IMR-90 (cell line): ENCODE data around the gene MREG. TPM values are rescaled to one million over a fixed set of nuclear protein-coding genes. Genes with fewer than 3 reads are reported as not detected.

Experiments
- ATAC-seq: fragments of 200-7000 bp; cut with Tn5 transposase; 2 replicates; pipeline ENCODE4 v1.9.1; 2020; ENCODE audit warnings: low read depth, mild to moderate bottlenecking, moderate library complexity
- BruUV-seq: library from RNA; stranded (reverse); fragments of 400-500 nt; replicated peaks from 2 replicates; lab custom pipeline; 2021; lab: Mats Ljungman, UMichigan
- CTCF ChIA-PET: fragments of 300-600 bp; formaldehyde crosslinking; extraction: SDS; loops from one replicate; lab custom pipeline; 2021; ENCODE audit warnings: antibody characterized with exemption; lab: Yijun Ruan, JAX
- POLR2A ChIA-PET: fragments of 300-600 bp; sonication (Branson Sonifier 250); formaldehyde crosslinking; loops from one replicate; lab custom pipeline; 2022; ENCODE audit warnings: antibody characterized with exemption; ENCODE audit not compliant: unreplicated experiment; lab: Charles Lee
- DNase-seq: peaks from one replicate; pipeline ENCODE4 v3.0.0; 2013
- H2AFZ ChIP-seq: replicated peaks from 2 replicates; pipeline ENCODE3; 2013; ENCODE audit warnings: low read length, mild to moderate bottlenecking; ENCODE audit not compliant: poor library complexity
- H2AK5ac ChIP-seq: 2 replicates; pipeline ENCODE4 v1.6.1; 2013; ENCODE audit warnings: low read depth, low read length, inconsistent platforms
- H2AK9ac ChIP-seq: replicated peaks from 2 replicates; pipeline ENCODE3; 2013; ENCODE audit warnings: mild to moderate bottlenecking, low read depth, low read length, moderate library complexity; ENCODE audit not compliant: poor library complexity
- H2BK120ac ChIP-seq: 2 replicates; pipeline ENCODE4 v1.6.1; 2013; ENCODE audit warnings: low read depth, low read length, inconsistent platforms
- H2BK15ac ChIP-seq: 3 replicates; pipeline ENCODE4 v1.6.1; 2013; ENCODE audit warnings: low read depth, low read length, inconsistent platforms
- H2BK20ac ChIP-seq: 2 replicates; pipeline ENCODE4 v1.6.1; 2013; ENCODE audit warnings: low read depth, mild to moderate bottlenecking, inconsistent platforms, low read length, moderate library complexity
- H2BK5ac ChIP-seq: 2 replicates; pipeline ENCODE4 v1.6.1; 2013; ENCODE audit warnings: mild to moderate bottlenecking, low read depth, low read length, inconsistent platforms; ENCODE audit not compliant: poor library complexity, severe bottlenecking
- H3K14ac ChIP-seq: replicated peaks from 2 replicates; pipeline ENCODE4 v1.6.1; 2013; ENCODE audit warnings: low read depth, low read length, inconsistent platforms
- H3K18ac ChIP-seq: 2 replicates; pipeline ENCODE4 v1.6.1; 2013; ENCODE audit warnings: low read depth, low read length, control low read depth
- H3K23ac ChIP-seq: 2 replicates; pipeline ENCODE4 v1.6.1; 2013; ENCODE audit warnings: low read depth, low read length, inconsistent platforms
- H3K27ac ChIP-seq: 2 replicates; pipeline ENCODE4 v1.5.1; 2013; ENCODE audit warnings: mild to moderate bottlenecking, control low read depth, low read length; ENCODE audit not compliant: insufficient read depth
- H3K27me3 ChIP-seq: 2 replicates; pipeline ENCODE4 v1.6.1; 2013; ENCODE audit warnings: low read length; ENCODE audit not compliant: control insufficient read depth, insufficient read depth
- H3K36me3 ChIP-seq: 2 replicates; pipeline ENCODE4 v1.6.1; 2013; ENCODE audit warnings: low read length, mixed read lengths; ENCODE audit not compliant: control insufficient read depth, insufficient read depth
- H3K4ac ChIP-seq: 2 replicates; pipeline ENCODE4 v1.6.1; 2013; ENCODE audit warnings: low read depth, low read length, inconsistent platforms
- H3K4me1 ChIP-seq: 2 replicates; pipeline ENCODE4 v1.6.1; 2013; ENCODE audit warnings: low read length, mixed read lengths; ENCODE audit not compliant: control insufficient read depth, insufficient read depth
- H3K4me2 ChIP-seq: 2 replicates; pipeline ENCODE4 v1.6.1; 2013; ENCODE audit warnings: low read depth, mild to moderate bottlenecking, control low read depth, low read length, moderate library complexity
- H3K4me3 ChIP-seq: 2 replicates; pipeline ENCODE4 v1.5.1; 2013; ENCODE audit warnings: low read depth, mild to moderate bottlenecking, control low read depth, low read length, moderate library complexity; ENCODE audit not compliant: insufficient read depth
- H3K56ac ChIP-seq: 2 replicates; pipeline ENCODE4 v1.6.1; 2013; ENCODE audit warnings: low read length, inconsistent platforms; ENCODE audit not compliant: insufficient read depth; ENCODE audit errors: extremely low read depth
- H3K79me1 ChIP-seq, 2 experiments: 2 replicates each; pipeline ENCODE4 v1.6.1; 2013; ENCODE audit warnings: low read length in 2 of 2, inconsistent platforms in 1 of 2, low read depth in 1 of 2
- H3K9ac ChIP-seq: 2 replicates; pipeline ENCODE4 v1.6.1; 2013; ENCODE audit warnings: low read depth, low read length, control low read depth
- H3K9me1 ChIP-seq: 2 replicates; pipeline ENCODE4 v1.6.1; 2013; ENCODE audit warnings: low read length, inconsistent platforms; ENCODE audit not compliant: insufficient read depth
- H3K9me3 ChIP-seq: 2 replicates; pipeline ENCODE4 v1.6.1; 2013; ENCODE audit warnings: low read length; ENCODE audit not compliant: control insufficient read depth, insufficient read depth
- H4K20me1 ChIP-seq: 2 replicates; pipeline ENCODE4 v1.6.1; 2013; ENCODE audit warnings: low read length, inconsistent platforms; ENCODE audit not compliant: insufficient read depth
- H4K5ac ChIP-seq: 2 replicates; pipeline ENCODE4 v1.6.1; 2013; ENCODE audit warnings: mild to moderate bottlenecking, low read depth, low read length, control low read depth
- H4K8ac ChIP-seq, 2 experiments: 2 replicates each; pipeline ENCODE4 v1.6.1; 2013; ENCODE audit warnings: low read depth in 2 of 2, low read length in 2 of 2, control low read depth in 1 of 2, inconsistent platforms in 1 of 2
- H4K91ac ChIP-seq: 2 replicates; pipeline ENCODE4 v1.6.1; 2013; ENCODE audit warnings: low read depth, low read length, inconsistent platforms; ENCODE audit not compliant: insufficient read depth
- BHLHE40 ChIP-seq: fragments of 150-350 bp; IDR thresholded peaks from 2 replicates; pipeline ENCODE4 v1.6.1; 2016; ENCODE audit warnings: mild to moderate bottlenecking, low read depth, low read length
- CEBPB ChIP-seq: IDR thresholded peaks from 2 replicates; pipeline ENCODE4 v1.6.1; 2012; ENCODE audit warnings: low read depth, low read length, improper control_type of control experiment
- CHD1 ChIP-seq: IDR thresholded peaks from 2 replicates; pipeline ENCODE4 v1.6.1; 2012; ENCODE audit warnings: low read depth, low read length, improper control_type of control experiment
- CTCF ChIP-seq: conservative IDR thresholded peaks from 2 replicates; pipeline ENCODE4 v1.5.1; 2012; ENCODE audit warnings: mild to moderate bottlenecking, low read depth, low read length, improper control_type of control experiment
- ELK1 ChIP-seq: fragments of 150-350 bp; IDR thresholded peaks from 2 replicates; pipeline ENCODE4 v1.6.1; 2016; ENCODE audit warnings: low read depth, mild to moderate bottlenecking, low read length, moderate library complexity, borderline replicate concordance
- FOS ChIP-seq: fragments of 150-350 bp; IDR thresholded peaks from 2 replicates; pipeline ENCODE4 v1.6.1; 2016; ENCODE audit warnings: low read depth, low read length
- MAFK ChIP-seq: IDR thresholded peaks from 2 replicates; pipeline ENCODE4 v1.6.1; 2012; ENCODE audit warnings: low read depth, low read length, improper control_type of control experiment
- MAZ ChIP-seq: IDR thresholded peaks from 2 replicates; pipeline ENCODE4 v1.6.1; 2012; ENCODE audit warnings: low read depth, mild to moderate bottlenecking, low read length, improper control_type of control experiment, moderate library complexity, borderline replicate concordance
- MXI1 ChIP-seq: IDR thresholded peaks from 2 replicates; pipeline ENCODE4 v1.6.1; 2012; ENCODE audit warnings: low read depth, mild to moderate bottlenecking, low read length, moderate library complexity, borderline replicate concordance
- NFE2L2 ChIP-seq: fragments of 150-350 bp; IDR thresholded peaks from 2 replicates; pipeline ENCODE4 v1.6.1; 2016; ENCODE audit warnings: low read depth, mild to moderate bottlenecking, low read length
- POLR2A ChIP-seq: IDR thresholded peaks from 2 replicates; pipeline ENCODE4 v1.6.1; 2012; ENCODE audit warnings: mild to moderate bottlenecking, low read depth, low read length
- RCOR1 ChIP-seq: IDR thresholded peaks from 2 replicates; pipeline ENCODE4 v1.6.1; 2012; ENCODE audit warnings: mild to moderate bottlenecking, low read length, improper control_type of control experiment; ENCODE audit not compliant: insufficient replicate concordance
- RFX5 ChIP-seq: IDR thresholded peaks from 2 replicates; pipeline ENCODE4 v1.8.0; 2012; ENCODE audit warnings: low read depth, mild to moderate bottlenecking, low read length, moderate library complexity
- SMC3 ChIP-seq: fragments of 150-350 bp; IDR thresholded peaks from 2 replicates; pipeline ENCODE4 v1.6.1; 2016; ENCODE audit warnings: low read depth, mild to moderate bottlenecking, antibody characterized with exemption, low read length, moderate library complexity
- USF2 ChIP-seq: fragments of 150-350 bp; IDR thresholded peaks from 2 replicates; pipeline ENCODE4 v1.6.1; 2017; ENCODE audit warnings: mild to moderate bottlenecking, antibody characterized with exemption, low read length, low read depth
- WGBS, 2 experiments: methylation state at CpG; one replicate each; pipeline versions ENCODE4 v1.1.5 to v1.1.7; 2013; ENCODE audit warnings: missing lambda C conversion rate in 2 of 2; ENCODE audit not compliant: insufficient read length in 1 of 2; ENCODE audit errors: extremely low coverage in 2 of 2; 5-methylcytosine and 5-hydroxymethylcytosine counted together
- dilution Hi-C: fragments of 300-500 bp; cut with HindIII; formaldehyde crosslinking; loops from one replicate; pipeline ENCODE4 v1.14.3; 2018; ENCODE audit warnings: low sequenced_read_pairs; ENCODE audit not compliant: unreplicated experiment
- in situ Hi-C: fragments of 300-500 bp; cut with MboI; formaldehyde crosslinking; loops from 3 replicates; pipeline ENCODE4 v1.14.3; 2019; ENCODE audit warnings: low sequenced_read_pairs, inconsistent platforms, mixed read lengths
- intact Hi-C: fragments of 100-400 bp; cut with micrococcal nuclease; formaldehyde crosslinking; loops from 2 replicates; pipeline ENCODE4 v1.10.0; 2022
- polyA plus RNA-seq, 3 experiments: library from polyadenylated mRNA; depleted of rRNA; stranded (reverse); fragments of >200 nt; gene quantifications; 2 replicates each; pipeline ENCODE4 v1.2.3, GENCODE V29; 2012; ENCODE audit warnings: low replicate concordance in 1 of 3
- total RNA-seq: library from RNA; depleted of rRNA; stranded (reverse); fragments of >200 nt; gene quantifications from 2 replicates; pipeline ENCODE4 v1.2.3, GENCODE V29; 2012

MREG gene
- total and polyA plus RNA-seq, 2 of the 4 experiments (the other 2 are of a cell fraction) = 1.0 to 1.8 TPM

- Histone ChIP-seq H4K20me1 (no peaks in the 10 kb centered on the region), H3K23ac (no peak overlapping the region), H3K4me3 (no peak overlapping the region), H4K5ac (no peak overlapping the region), H3K27me3 (no peaks in the 10 kb centered on the region), H3K36me3 (no peaks in the 10 kb centered on the region), H3K27ac (no peak overlapping the region), H2BK120ac (no peak overlapping the region), H2BK20ac (no peak overlapping the region), H4K8ac (no peak overlapping the region; a peak in 1 of 4 replicates), H3K79me1 (no peaks in the 10 kb centered on the region), H3K9me3 (no peaks in the 10 kb centered on the region), H3K18ac (no peak overlapping the region), H3K4me1 (peaks cover 2% of the 10 kb centered on the region; the same call in 1 of the 2 replicates), H2AK9ac (peak overlapping the region; percentile 37), H2AFZ (peak overlapping the region; percentile 67), H3K9ac (no peak overlapping the region), H3K9me1 (no peaks in the 10 kb centered on the region; the same call in 1 of the 2 replicates), H4K91ac (no peak overlapping the region), H3K56ac (no peak overlapping the region), H3K14ac (no peak overlapping the region; the same call in 1 of the 2 replicates), H2BK15ac (no peak overlapping the region), H2AK5ac (peak overlapping the region; percentile 45; the same call in 1 of the 2 replicates), H3K4ac (peak overlapping the region; percentile 3; the same call in 1 of the 2 replicates), H3K4me2 (no peak overlapping the region), H2BK5ac (no peak overlapping the region)
- ATAC-seq (peak; percentile 90), DNase-seq (peak; percentile 70)
- ChIA-PET CTCF (no interaction called here), POLR2A (no interaction called here)
- intact Hi-C loops (no loop called here), dilution Hi-C loops (no loop called here), in situ Hi-C loops (no loop called here)
- BruUV-seq = no TSS peak
- 67% methylated on average over 2 of the region's 7 CpGs; no CpG with 5 or more reads in 1 of the 2 experiments for WGBS, 2 experiments
- no peak for TF ChIP-seq CEBPB
- TF ChIP-seq BHLHE40 = no peak
- no peak for TF ChIP-seq SMC3
- TF ChIP-seq USF2 = no peak
- no peak for TF ChIP-seq ELK1
- no peak for TF ChIP-seq MXI1
- TF ChIP-seq NFE2L2 = no peak
- TF ChIP-seq MAZ = no peak
- no peak for TF ChIP-seq CHD1
- TF ChIP-seq RFX5 = no peak
- TF ChIP-seq POLR2A = no peak
- no peak for TF ChIP-seq FOS
- TF ChIP-seq MAFK = no peak
- TF ChIP-seq CTCF = no peak
- TF ChIP-seq RCOR1 = no peak
Measured at GRCh38 chr2:216057688-216058193, 44.4 kb upstream of the MREG start.
